K562 (cell line): ENCODE data around the gene HORMAD1. TPM values are rescaled to one million over a fixed set of nuclear protein-coding genes. Genes with fewer than 3 reads are reported as not detected.

Experiments used
- ATAC-seq: fragments of 200-7000 bp; cut with Tn5 transposase; 3 replicates; pipeline ENCODE4 v1.9.1; 2020; ENCODE audit warnings: moderate library complexity
- BruUV-seq: library from RNA; stranded (reverse); fragments of 400-500 nt; replicated peaks from 2 replicates; lab custom pipeline; 2021; lab: Mats Ljungman, UMichigan
- CTCF ChIA-PET: fragments of 300-600 bp; formaldehyde crosslinking; extraction: SDS; loops from one replicate; lab custom pipeline; 2021; ENCODE audit warnings: low intra/inter-chr PET ratio; lab: Yijun Ruan, JAX
- POLR2A ChIA-PET: fragments of 300-600, 350-650 bp; sonication (Branson Sonifier 250); formaldehyde crosslinking; extraction: SDS; loops from one replicate; lab custom pipeline; 2021; ENCODE audit warnings: antibody characterized with exemption, inconsistent platforms; lab: Yijun Ruan, JAX
- DNase-seq, 4 experiments: peaks; one replicate each; pipeline versions ENCODE4 v3.0.0 to v3.0.0-alpha.2; 2011 to 2018; ENCODE audit warnings: low spot score in 3 of 4, mixed read lengths in 3 of 4; ENCODE audit errors: extremely low read depth in 1 of 4
- FAIRE-seq: peaks from 2 replicates; lab custom pipeline; 2011; peaks lifted over from hg19 to GRCh38; lab: Jason Lieb, UNC
- H2AFZ ChIP-seq: 2 replicates; pipeline ENCODE4 v1.6.0; 2011; ENCODE audit warnings: low read depth, low read length, control low read depth, inconsistent platforms
- H3K27ac ChIP-seq: fragments of 200-600 bp; 3 replicates; pipeline ENCODE4 v1.8.0; 2011; ENCODE audit warnings: low read depth, mild to moderate bottlenecking, control low read depth, inconsistent platforms, low read length, moderate library complexity, mixed read lengths; ENCODE audit errors: extremely low read depth
- H3K27me3 ChIP-seq, 2 experiments: fragments of 300-600 bp in 1 of 2; 2 replicates in 1 of 2; 3 replicates in 1 of 2; pipeline versions ENCODE4 v1.6.0 to v1.8.0; 2011; ENCODE audit warnings: inconsistent platforms in 2 of 2, low read length in 2 of 2, mild to moderate bottlenecking in 1 of 2, mixed read lengths in 1 of 2, moderate library complexity in 1 of 2; ENCODE audit not compliant: control insufficient read depth in 2 of 2, insufficient read depth in 2 of 2
- H3K36me3 ChIP-seq: fragments of 300-600 bp; 3 replicates; pipeline ENCODE4 v1.8.0; 2011; ENCODE audit warnings: mild to moderate bottlenecking, low read length, inconsistent platforms; ENCODE audit not compliant: control insufficient read depth, insufficient read depth
- H3K4me1 ChIP-seq, 2 experiments: fragments of 200-600 bp in 1 of 2; replicated peaks in 1 of 2; 2 replicates in 1 of 2; 3 replicates in 1 of 2; pipeline versions ENCODE4 v1.5.1 to v1.8.0; 2011; ENCODE audit warnings: inconsistent platforms in 2 of 2, low read length in 2 of 2, mild to moderate bottlenecking in 1 of 2, mixed read lengths in 1 of 2, moderate library complexity in 1 of 2; ENCODE audit not compliant: control insufficient read depth in 2 of 2, insufficient read depth in 2 of 2
- H3K4me2 ChIP-seq: 2 replicates; pipeline ENCODE4 v1.6.1; 2011; ENCODE audit warnings: low read length, control low read depth, inconsistent platforms, mixed read lengths; ENCODE audit not compliant: insufficient read depth
- H3K4me3 ChIP-seq: fragments of 200-600 bp; sonication (generic), shearing (Covaris generic); 2 replicates; pipeline ENCODE4 v1.5.1; 2016; ENCODE audit warnings: control low read depth, inconsistent platforms
- H3K79me2 ChIP-seq: fragments of 200-600 bp; 3 replicates; pipeline ENCODE4 v1.8.0; 2011; ENCODE audit warnings: low read length, inconsistent platforms; ENCODE audit not compliant: control insufficient read depth, insufficient read depth
- H3K9ac ChIP-seq, 2 experiments: 2 replicates each; pipeline versions ENCODE4 v1.6.0 to v1.6.1; 2011; ENCODE audit warnings: low read depth in 2 of 2, low read length in 2 of 2, control low read depth in 1 of 2, inconsistent platforms in 1 of 2, mild to moderate bottlenecking in 1 of 2, mixed read lengths in 1 of 2; ENCODE audit not compliant: insufficient read depth in 1 of 2
- H3K9me1 ChIP-seq: one replicate; pipeline ENCODE4 v1.6.0; 2011; ENCODE audit warnings: inconsistent platforms, mild to moderate bottlenecking, low read length, moderate library complexity; ENCODE audit not compliant: control insufficient read depth, insufficient read depth
- H3K9me3 ChIP-seq: replicated peaks from 2 replicates; pipeline ENCODE4 v1.5.1; 2011; ENCODE audit warnings: low read depth, low read length, inconsistent platforms; ENCODE audit not compliant: control insufficient read depth, insufficient read depth
- H4K20me1 ChIP-seq: replicated peaks from 2 replicates; pipeline ENCODE4 v1.6.1; 2011; ENCODE audit warnings: low read length, inconsistent platforms, mixed read lengths; ENCODE audit not compliant: control insufficient read depth, insufficient read depth
- CBX2 ChIP-seq: fragments of 200-600 bp; sonication (generic); IDR thresholded peaks from one replicate; pipeline ENCODE4 v1.6.1; 2012; ENCODE audit warnings: mild to moderate bottlenecking, low read length, inconsistent platforms; ENCODE audit not compliant: insufficient read depth, poor library complexity, severe bottlenecking
- MAZ ChIP-seq, 2 experiments: fragments of 450-650 bp in 1 of 2; sonication (generic) in 1 of 2; formaldehyde crosslinking; IDR thresholded peaks in 1 of 2; conservative IDR thresholded peaks in 1 of 2; 2 replicates each; pipeline versions ENCODE4 v1.4.0 to v1.5.0; 2020; ENCODE audit warnings: mild to moderate bottlenecking in 1 of 2, missing genetic modification reagents in 1 of 2
- MCM5 ChIP-seq: fragments of 450-650 bp; IDR thresholded peaks from 2 replicates; pipeline ENCODE4 v1.6.1; 2016; ENCODE audit warnings: low read depth
- MITF ChIP-seq: IDR thresholded peaks from 2 replicates; pipeline ENCODE4 v1.6.1; 2014; ENCODE audit warnings: antibody characterized with exemption
- MTA3 ChIP-seq: fragments of 450-650 bp; formaldehyde crosslinking; IDR thresholded peaks from 2 replicates; pipeline ENCODE4 v1.6.1; 2017; ENCODE audit warnings: mild to moderate bottlenecking, borderline replicate concordance
- PHF21A ChIP-seq: fragments of 450-650 bp; IDR thresholded peaks from 2 replicates; pipeline ENCODE4 v1.6.1; 2017; ENCODE audit warnings: low read depth, borderline replicate concordance
- RBM25 ChIP-seq: fragments of 200-400 bp; formaldehyde crosslinking; IDR thresholded peaks from 2 replicates; pipeline ENCODE4 v1.6.1; 2018; ENCODE audit warnings: low read length, low read depth, moderate library complexity; ENCODE audit not compliant: severe bottlenecking
- SAFB2 ChIP-seq: fragments of 200-400 bp; formaldehyde crosslinking; IDR thresholded peaks from 2 replicates; pipeline ENCODE4 v1.6.1; 2018; ENCODE audit warnings: borderline replicate concordance, low read length, low read depth, moderate library complexity; ENCODE audit not compliant: severe bottlenecking
- SMARCE1 ChIP-seq: fragments of 450-650 bp; IDR thresholded peaks from 2 replicates; pipeline ENCODE4 v1.7.1; 2016; ENCODE audit warnings: mild to moderate bottlenecking
- TEAD4 ChIP-seq, 2 experiments: sonication (generic) in 1 of 2; formaldehyde crosslinking in 1 of 2; IDR thresholded peaks; 2 replicates each; pipeline versions ENCODE4 v1.6.1 to v1.8.0; 2012 to 2022; ENCODE audit warnings: borderline replicate concordance in 1 of 2, inconsistent platforms in 1 of 2, low read length in 1 of 2, mild to moderate bottlenecking in 1 of 2, missing genetic modification reagents in 1 of 2
- ZBTB26 ChIP-seq: fragments of 450-650 bp; formaldehyde crosslinking; IDR thresholded peaks from 2 replicates; pipeline ENCODE4 v1.4.0; 2022; ENCODE audit warnings: missing genetic modification characterization
- ZNF668 ChIP-seq: fragments of 250-450 bp; sonication (Bioruptor Pico); IDR thresholded peaks from 2 replicates; pipeline ENCODE4 v1.8.0; 2022; ENCODE audit warnings: mild to moderate bottlenecking, inconsistent platforms
- ZNF740 ChIP-seq, 3 experiments: fragments of 200-800 bp in 1 of 3; sonication (Bioruptor generic) in 1 of 3; sonication (generic) in 1 of 3; formaldehyde crosslinking in 1 of 3; IDR thresholded peaks; 2 replicates each; pipeline versions ENCODE4 v1.6.1 to v1.8.0; 2016 to 2022; ENCODE audit warnings: mild to moderate bottlenecking in 2 of 3, missing compliant biosample characterization in 2 of 3, missing genetic modification characterization in 2 of 3, missing genetic modification reagents in 1 of 3
- WGBS: fragments of 100-300 bp; shearing (Covaris generic); methylation state at CpG from one replicate; pipeline ENCODE4 v1.1.6; 2016; ENCODE audit warnings: low coverage, mixed read lengths; ENCODE audit not compliant: insufficient coverage; ENCODE audit errors: missing lambda C conversion rate; 5-methylcytosine and 5-hydroxymethylcytosine counted together
- in situ Hi-C: fragments of 300-500 bp; cut with MboI; formaldehyde crosslinking; loops from 4 replicates; pipeline ENCODE4 v1.15.0; 2018; ENCODE audit warnings: inconsistent platforms, mixed read lengths
- intact Hi-C: fragments of 100-400 bp; cut with micrococcal nuclease; formaldehyde crosslinking; loops from 2 replicates; pipeline ENCODE4 v1.14.2; 2022
- polyA plus RNA-seq, 8 experiments: library from polyadenylated mRNA; depleted of rRNA in 4 of 8; stranded (reverse) in 5 of 8; unstranded in 3 of 8; fragments of >200 nt; fragmentation: Nextera tagmentation in 2 of 8; fragmentation: Illumina TruSeq in 1 of 8; extraction: Ambion mirVana in 2 of 8; extraction: Trizol in 1 of 8; gene quantifications; 2 replicates each; pipeline versions ENCODE4 v1.2.1 to v1.2.3, GENCODE V29; 2011 to 2014; ENCODE audit warnings: inconsistent platforms in 1 of 8, missing spikeins in 1 of 8
- total RNA-seq, 7 experiments: library from RNA; depleted of rRNA in 6 of 7; stranded (reverse); fragments of >200 nt in 6 of 7; fragmentation: Illumina TruSeq in 2 of 7; extraction: Trizol in 2 of 7; gene quantifications; 2 replicates each; pipeline versions ENCODE4 v1.2.1 to v1.2.3, GENCODE V29; 2011 to 2021; ENCODE audit warnings: low replicate concordance in 1 of 7

Gene HORMAD1
- total and polyA plus RNA-seq, 9 of the 15 experiments (the other 6 are each of a cell fraction or from before 2014, with no cell fraction given), result not detected

- TF ChIP-seq ZNF740 (CRISPR knock-in tag; IDR thresholded peaks at IDR 0.05), result no peak
- no peak for TF ChIP-seq ZNF740 (tag; IDR thresholded peaks at IDR 0.05)
- peak; percentile 50; the same call in 1 of the 2 replicates for TF ChIP-seq SMARCE1
- TF ChIP-seq PHF21A, result no peak
- no peak for TF ChIP-seq SAFB2
- peak; percentile 60; the same call in 1 of the 2 replicates for TF ChIP-seq TEAD4 (IDR thresholded peaks at IDR 0.05; ENCODE audit: low read length)
- no peak for TF ChIP-seq TEAD4 (CRISPR knock-in tag; IDR thresholded peaks at IDR 0.05; ENCODE audit: borderline replicate concordance)
Observed at GRCh38 chr1:150762552-150762951, 41.9 kb upstream of the HORMAD1 start (continued).

- Histone ChIP-seq H3K9ac (no peak overlapping the region), H3K4me2 (no peak overlapping the region), H3K27me3 (no peaks in the 10 kb centered on the region), H3K4me1 (peaks cover 4 to 15% of the 10 kb centered on the region in 2 experiments; a peak in 4 of 5 replicates), H3K79me2 (no peaks in the 10 kb centered on the region), H2AFZ (no peak overlapping the region)
- FAIRE-seq, result no peak
- intact Hi-C loops, result no loop called here
- 78% methylated on average over 1 of the region's 1 CpG for WGBS
- TF ChIP-seq MTA3 (no peak), MAZ (CRISPR knock-in tag; conservative IDR thresholded peaks at IDR 0.05 in 1 of 2, IDR thresholded peaks at IDR 0.05 in 1 of 2) (no peak), ZNF668 (no peak), CBX2 (no peak), RBM25 (peak; percentile 8), ZBTB26 (no peak), MITF (no peak), MCM5 (no peak)
- TF ChIP-seq, all 486 proteins: peak for 1
- DNase-seq, result no peak
- H3K27ac ChIP-seq, result no peak overlapping the region
- no peak for ATAC-seq
- H3K9me3 ChIP-seq, result no peaks in the 10 kb centered on the region
- ChIA-PET POLR2A (interaction anchor here (0.8 kb wide), 1 partner anchor 14 kb away, joined by 3 read pairs; no protein-coding TSS in a partner anchor), CTCF (no interaction called here)
- in situ Hi-C loops, result no loop called here
- no TSS peak for BruUV-seq
- no peaks in the 10 kb centered on the region for H3K36me3 ChIP-seq
- H3K4me3 ChIP-seq, result no peak overlapping the region
- H4K20me1 ChIP-seq, result no peaks in the 10 kb centered on the region
- H3K9me1 ChIP-seq, result no peaks in the 10 kb centered on the region
Observed at GRCh38 chr1:150761801-150762200, 41.1 kb upstream of the HORMAD1 start.
